Stimulated activated naive B cell treated with anti-CD40 and anti-IgM and Interleukin-4, amounts not matched to agents 10 μg/mL and 1 μg/mL and 100 μg/mL, for 72 hours (primary cell): ENCODE results near the gene MYLIP.

Experiments used
- ATAC-seq, 2 donors: fragments of 150-1000 bp; cut with Tn5 transposase; replicated peaks; 2 replicates each; pipeline ENCODE4 v1.10.0; 2021; ENCODE audit warnings: moderate library complexity in 1 of 2
- DNase-seq: peaks from one replicate; pipeline ENCODE4 v3.0.0; 2021
- H3K27ac Mint-ChIP-seq: one replicate; pipeline ENCODE4 v1.8.0; 2022; ENCODE audit warnings: mild to moderate bottlenecking, mixed read lengths
- H3K27me3 Mint-ChIP-seq, 2 donors: one replicate each; pipeline ENCODE4 v1.8.0; 2022; ENCODE audit warnings: mixed read lengths in 2 of 2
- H3K36me3 Mint-ChIP-seq, 2 donors: one replicate each; pipeline ENCODE4 v1.8.0; 2022; ENCODE audit warnings: mixed read lengths in 2 of 2, mild to moderate bottlenecking in 1 of 2
- H3K4me1 Mint-ChIP-seq, 2 donors: one replicate each; pipeline ENCODE4 v1.8.0; 2022; ENCODE audit warnings: mixed read lengths in 2 of 2, mild to moderate bottlenecking in 1 of 2
- H3K4me3 Mint-ChIP-seq, 2 donors: one replicate each; pipeline ENCODE4 v1.8.0; 2022; ENCODE audit warnings: mild to moderate bottlenecking in 2 of 2, mixed read lengths in 2 of 2, moderate library complexity in 1 of 2
- H3K9me3 Mint-ChIP-seq, 2 donors: one replicate each; pipeline ENCODE4 v1.8.0; 2022; ENCODE audit warnings: mixed read lengths in 2 of 2, mild to moderate bottlenecking in 1 of 2

Gene MYLIP

DNA sequence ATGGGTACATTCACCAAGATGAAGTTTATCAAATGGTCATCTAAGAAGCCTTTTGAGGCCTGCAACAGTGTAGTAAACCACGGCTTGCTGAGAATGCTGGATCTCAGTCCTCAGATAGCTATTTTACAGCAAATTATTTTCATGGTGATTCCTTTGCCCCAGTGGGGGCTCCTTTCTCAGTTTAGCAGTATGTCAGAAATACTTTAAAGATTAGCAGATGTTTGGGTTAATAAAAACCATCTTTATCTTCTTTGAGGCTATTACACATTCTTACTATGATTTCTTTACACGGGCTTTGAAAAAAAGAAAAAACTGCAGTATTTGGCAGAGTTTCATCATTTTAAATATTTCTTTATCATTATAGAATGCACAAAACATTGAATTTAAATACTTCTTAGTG lies 10.7 kb downstream of the MYLIP start:
- H3K27me3 Mint-ChIP-seq = no peaks in the 10 kb centered on the region
- peaks cover 37 to 58% of the 10 kb centered on the region in 2 donors for H3K4me1 Mint-ChIP-seq
- no peak overlapping the region for H3K4me3 Mint-ChIP-seq

DNA sequence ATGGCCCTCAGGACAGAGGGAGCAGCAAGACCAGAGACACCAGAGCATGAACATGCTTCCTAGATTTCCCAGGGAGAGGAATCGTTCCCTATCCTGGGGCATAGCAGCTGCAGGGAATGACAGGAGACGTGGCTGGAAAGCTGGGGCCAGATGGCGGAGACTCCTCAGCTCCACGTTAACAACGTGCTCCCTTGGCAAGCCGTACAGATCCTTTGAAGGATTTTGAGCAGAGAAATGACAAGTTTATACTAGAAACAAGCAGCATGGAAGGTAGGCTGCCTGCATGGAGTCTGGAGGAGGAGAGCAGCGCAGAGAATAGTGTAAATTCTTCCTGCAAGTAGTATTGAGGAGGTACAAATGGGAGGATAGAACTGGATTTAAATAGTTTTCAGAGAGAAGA lies 11.7 kb downstream of the MYLIP start:
- Mint-ChIP-seq H3K4me3 (no peak overlapping the region), H3K36me3 (peaks cover 52 to 59% of the 10 kb centered on the region in 2 donors), H3K27ac (no peak overlapping the region), H3K4me1 (peaks cover 30 to 60% of the 10 kb centered on the region in 2 donors), H3K9me3 (no peaks in the 10 kb centered on the region), H3K27me3 (no peaks in the 10 kb centered on the region)
- ATAC-seq = no peak
- DNase-seq = no peak

More for the DNA sequence above, 10.7 kb downstream of the MYLIP start:
- Mint-ChIP-seq H3K9me3 (no peaks in the 10 kb centered on the region), H3K27ac (no peak overlapping the region), H3K36me3 (peaks cover 51 to 57% of the 10 kb centered on the region in 2 donors)
- ATAC-seq (no peak), DNase-seq (no peak)

DNA sequence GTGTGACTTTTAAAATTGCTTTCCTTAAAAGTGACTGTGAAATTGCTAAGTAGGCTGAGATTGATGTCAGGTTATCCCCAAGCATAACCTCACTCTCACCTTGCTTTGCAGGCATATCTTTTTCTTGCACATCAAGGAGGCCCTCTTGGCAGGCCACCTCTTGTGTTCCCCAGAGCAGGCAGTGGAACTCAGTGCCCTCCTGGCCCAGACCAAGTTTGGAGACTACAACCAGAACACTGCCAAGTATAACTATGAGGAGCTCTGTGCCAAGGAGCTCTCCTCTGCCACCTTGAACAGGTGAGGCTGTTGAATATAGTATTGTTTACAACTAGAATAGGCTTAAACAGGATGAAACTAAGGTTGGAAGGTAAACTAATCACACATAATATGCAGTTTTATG lies 12.6 kb downstream of the MYLIP start:
- H3K9me3 Mint-ChIP-seq = no peaks in the 10 kb centered on the region
- H3K27ac Mint-ChIP-seq = no peak overlapping the region
- H3K27me3 Mint-ChIP-seq = no peaks in the 10 kb centered on the region
- no peak for DNase-seq
- no peak overlapping the region for H3K4me3 Mint-ChIP-seq
- no peak for ATAC-seq
- peaks cover 55 to 65% of the 10 kb centered on the region in 2 donors for H3K36me3 Mint-ChIP-seq
- peaks cover 28 to 62% of the 10 kb centered on the region in 2 donors for H3K4me1 Mint-ChIP-seq

DNA sequence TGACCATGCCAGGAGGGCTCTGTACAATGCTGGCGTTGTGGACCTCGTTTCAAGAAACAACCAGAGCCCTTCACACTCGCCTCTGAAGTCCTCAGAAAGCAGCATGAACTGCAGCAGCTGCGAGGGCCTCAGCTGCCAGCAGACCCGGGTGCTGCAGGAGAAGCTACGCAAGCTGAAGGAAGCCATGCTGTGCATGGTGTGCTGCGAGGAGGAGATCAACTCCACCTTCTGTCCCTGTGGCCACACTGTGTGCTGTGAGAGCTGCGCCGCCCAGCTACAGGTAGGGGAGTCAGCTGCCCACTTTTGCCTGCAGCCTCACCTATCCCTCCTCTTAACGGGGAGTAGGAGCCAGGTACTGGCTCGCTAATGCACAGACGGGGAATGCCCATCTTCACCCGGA lies 16.2 kb downstream of the MYLIP start:
- H3K4me3 Mint-ChIP-seq = no peak overlapping the region
- H3K27ac Mint-ChIP-seq = peak overlapping the region; percentile 25
- ATAC-seq (no peak), DNase-seq (no peak)
- no peaks in the 10 kb centered on the region for H3K27me3 Mint-ChIP-seq
- H3K36me3 Mint-ChIP-seq = peaks cover 65 to 77% of the 10 kb centered on the region in 2 donors
- H3K9me3 Mint-ChIP-seq = no peaks in the 10 kb centered on the region
- H3K4me1 Mint-ChIP-seq = peaks cover 16 to 44% of the 10 kb centered on the region in 2 donors

DNA sequence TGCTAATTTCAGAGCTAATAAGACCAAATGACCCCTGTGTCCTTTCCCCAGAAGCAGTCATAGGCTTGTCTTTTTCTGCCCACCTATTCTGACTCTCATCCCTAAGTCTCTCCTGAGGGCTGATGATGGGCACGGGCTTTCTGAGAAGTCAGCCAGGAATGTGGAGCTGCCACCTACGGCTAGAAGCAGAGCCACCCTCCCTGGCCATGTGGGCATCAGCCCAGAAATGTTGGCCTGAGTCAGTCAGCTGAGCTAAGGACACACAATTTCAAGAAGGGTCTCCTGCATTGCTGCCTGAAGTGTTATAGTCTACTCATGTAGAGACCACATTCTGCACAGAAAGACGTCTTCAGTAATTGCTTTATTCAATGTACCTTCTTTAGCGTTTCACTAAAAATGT lies 17.1 kb downstream of the MYLIP start:
- Mint-ChIP-seq H3K27ac (peak overlapping the region; percentile 31), H3K4me3 (no peak overlapping the region), H3K9me3 (no peaks in the 10 kb centered on the region), H3K4me1 (peaks cover 8 to 34% of the 10 kb centered on the region in 2 donors), H3K27me3 (no peaks in the 10 kb centered on the region), H3K36me3 (peaks cover 66 to 77% of the 10 kb centered on the region in 2 donors)
- DNase-seq (no peak), ATAC-seq (no peak)

DNA sequence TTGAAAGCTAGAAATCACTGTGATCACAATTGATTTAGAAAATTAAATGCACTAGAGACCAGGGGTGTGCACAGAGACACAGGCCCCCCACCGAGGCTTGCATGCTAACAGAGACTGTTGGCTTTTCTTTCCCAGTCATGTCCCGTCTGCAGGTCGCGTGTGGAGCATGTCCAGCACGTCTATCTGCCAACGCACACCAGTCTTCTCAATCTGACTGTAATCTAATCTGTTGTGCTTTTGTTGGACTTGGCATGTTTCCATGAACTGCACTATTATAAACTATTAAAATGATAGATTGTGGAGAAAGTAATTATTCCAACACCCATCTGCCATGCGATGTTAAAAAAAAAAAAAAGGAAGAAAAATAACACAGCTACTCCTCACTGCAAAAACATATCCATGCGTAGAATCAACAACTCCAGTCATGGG lies 17.7 kb downstream of the MYLIP start:
- peaks cover 8 to 34% of the 10 kb centered on the region in 2 donors for H3K4me1 Mint-ChIP-seq
- ATAC-seq (no peak), DNase-seq (no peak)
- H3K27me3 Mint-ChIP-seq = no peaks in the 10 kb centered on the region
- H3K9me3 Mint-ChIP-seq = no peaks in the 10 kb centered on the region
- peaks cover 66 to 77% of the 10 kb centered on the region in 2 donors for H3K36me3 Mint-ChIP-seq
- H3K27ac Mint-ChIP-seq = no peak overlapping the region
- no peak overlapping the region for H3K4me3 Mint-ChIP-seq

DNA sequence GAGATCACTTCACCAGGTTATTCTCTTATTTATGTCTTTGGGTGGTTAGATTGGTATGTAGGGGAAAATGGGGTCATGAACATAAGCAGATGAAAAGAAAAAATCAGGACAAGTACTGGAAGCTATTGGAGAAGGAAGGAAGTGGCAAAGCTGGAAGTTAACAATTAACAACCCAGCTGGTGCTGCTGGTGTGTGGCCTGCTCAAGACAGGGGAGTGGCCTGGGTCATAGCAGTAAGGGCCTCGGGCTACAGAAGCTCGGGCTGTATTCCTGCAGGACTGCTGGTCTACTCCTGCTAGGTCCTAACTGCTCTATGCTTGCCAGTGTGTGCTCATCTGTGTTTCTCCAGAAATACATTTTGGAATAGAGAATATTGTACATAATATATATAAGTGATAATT lies 19.6 kb downstream of the MYLIP start:
- Mint-ChIP-seq H3K9me3 (no peaks in the 10 kb centered on the region), H3K4me1 (peaks cover 2 to 35% of the 10 kb centered on the region in 2 donors), H3K27me3 (no peaks in the 10 kb centered on the region), H3K27ac (no peak overlapping the region), H3K4me3 (no peak overlapping the region), H3K36me3 (peaks cover 67 to 75% of the 10 kb centered on the region in 2 donors)
- DNase-seq (no peak), ATAC-seq (no peak)

DNA sequence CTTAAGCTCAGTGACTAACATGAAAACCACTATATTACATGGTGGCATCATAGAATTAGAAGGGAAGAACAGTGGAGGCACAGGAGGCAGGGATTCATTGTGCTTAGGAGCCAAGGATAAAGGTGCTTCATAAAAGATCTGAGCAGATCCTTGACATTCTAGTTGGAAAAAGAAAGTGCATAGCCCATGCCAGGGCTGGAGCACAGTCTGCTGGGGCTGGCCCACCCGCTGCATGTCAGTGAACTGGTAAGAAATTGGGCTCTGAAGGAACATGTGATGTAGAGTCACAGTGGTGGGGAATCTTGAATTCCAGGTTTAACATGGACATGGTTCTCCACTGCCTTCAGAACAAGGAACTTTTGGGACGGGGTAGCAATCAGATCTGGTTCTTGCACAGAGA lies 20.4 kb downstream of the MYLIP start:
- H3K9me3 Mint-ChIP-seq = no peaks in the 10 kb centered on the region
- no peaks in the 10 kb centered on the region for H3K27me3 Mint-ChIP-seq
- H3K36me3 Mint-ChIP-seq = peaks cover 67 to 79% of the 10 kb centered on the region in 2 donors
- H3K27ac Mint-ChIP-seq = peak overlapping the region; percentile 22
- no peak for DNase-seq
- no peak for ATAC-seq
- no peak overlapping the region for H3K4me3 Mint-ChIP-seq
- H3K4me1 Mint-ChIP-seq = peaks cover 2 to 35% of the 10 kb centered on the region in 2 donors

DNA sequence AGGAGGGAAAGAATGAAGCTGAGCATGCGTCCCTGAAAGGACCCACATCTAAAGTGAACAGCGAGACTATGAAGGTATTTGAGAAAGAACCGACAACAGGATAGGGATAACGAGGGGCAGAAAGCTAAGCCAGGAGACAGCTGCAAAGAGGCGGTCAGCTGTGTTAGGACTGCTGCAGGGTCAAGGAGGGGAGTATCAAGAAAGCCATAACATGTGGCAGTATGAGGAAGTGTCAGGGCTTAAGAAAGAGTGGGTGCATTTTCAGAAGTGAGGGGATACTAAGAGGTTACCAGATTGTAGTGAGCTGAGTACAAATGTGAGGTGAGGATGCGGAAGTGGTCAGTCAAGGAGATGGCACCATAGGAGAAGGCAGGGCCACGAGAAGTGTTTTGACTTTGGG lies 21.2 kb downstream of the MYLIP start:
- Mint-ChIP-seq H3K4me3 (no peak overlapping the region), H3K4me1 (peaks cover 2 to 30% of the 10 kb centered on the region in 2 donors), H3K27ac (no peak overlapping the region), H3K9me3 (peaks cover 0 to 4% of the 10 kb centered on the region in 2 donors), H3K36me3 (peaks cover 71 to 84% of the 10 kb centered on the region in 2 donors), H3K27me3 (no peaks in the 10 kb centered on the region)
- DNase-seq (no peak), ATAC-seq (peak in 1 of 2 donors; percentile 28)

DNA sequence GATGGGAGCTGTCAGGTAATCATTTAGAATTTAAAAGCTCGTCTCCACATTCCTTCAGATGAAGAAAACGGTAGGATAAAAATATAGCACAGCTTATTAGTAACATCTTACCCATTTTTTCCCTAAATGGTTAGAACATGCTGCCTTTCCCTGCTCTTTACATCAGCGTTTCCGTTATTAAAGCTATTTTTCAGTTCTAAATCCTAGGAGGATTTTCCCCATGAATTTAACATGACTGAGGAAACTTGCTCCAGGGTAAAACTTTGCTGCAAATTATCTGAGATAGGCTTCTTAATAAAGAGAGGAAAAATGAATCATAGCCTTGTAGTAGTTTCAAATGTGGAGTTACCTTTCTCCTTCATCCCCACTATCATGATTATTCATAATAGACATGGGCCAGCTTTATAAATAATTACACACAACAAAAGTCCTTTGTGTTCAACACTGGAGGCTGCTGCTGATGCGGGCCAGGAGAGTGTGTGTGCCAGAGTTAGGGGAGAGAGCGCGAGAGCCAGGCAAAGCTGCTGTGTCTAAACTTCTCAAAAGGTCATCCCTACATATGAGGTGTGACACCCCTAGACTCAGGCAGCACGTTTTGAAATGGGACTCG lies 24.4 kb downstream of the MYLIP start:
- no peak overlapping the region for H3K27ac Mint-ChIP-seq
- DNase-seq (no peak), ATAC-seq (no peak)
- H3K4me3 Mint-ChIP-seq = no peak overlapping the region
- H3K4me1 Mint-ChIP-seq = peaks cover 3 to 15% of the 10 kb centered on the region in 2 donors
- peaks cover 6 to 12% of the 10 kb centered on the region in 2 donors for H3K9me3 Mint-ChIP-seq
- peaks cover 78 to 87% of the 10 kb centered on the region in 2 donors for H3K36me3 Mint-ChIP-seq
- H3K27me3 Mint-ChIP-seq = no peaks in the 10 kb centered on the region

DNA sequence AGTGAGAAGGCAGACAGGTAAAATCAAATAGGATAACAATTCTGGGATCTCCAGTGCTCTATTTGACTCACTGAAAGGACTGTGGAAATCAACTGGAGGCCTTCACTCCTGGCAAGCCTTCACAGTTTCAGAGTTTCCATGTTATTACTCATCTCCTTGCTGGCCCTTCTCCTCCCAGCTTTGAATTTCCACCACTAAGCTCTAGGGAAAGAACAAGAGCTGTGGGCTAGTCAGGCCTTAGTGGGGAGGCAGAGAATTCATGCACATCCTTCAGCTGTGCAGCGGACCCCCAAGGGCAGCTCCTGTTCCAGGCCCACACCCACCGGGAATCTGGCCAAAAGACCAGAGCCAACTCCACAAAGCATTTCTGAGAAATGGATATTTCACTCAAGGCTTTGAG lies 26.0 kb downstream of the MYLIP start:
- DNase-seq = no peak
- Mint-ChIP-seq H3K36me3 (peaks cover 64 to 75% of the 10 kb centered on the region in 2 donors), H3K9me3 (peaks cover 6 to 12% of the 10 kb centered on the region in 2 donors), H3K4me1 (peaks cover 1 to 5% of the 10 kb centered on the region in 2 donors), H3K27me3 (no peaks in the 10 kb centered on the region), H3K27ac (no peak overlapping the region), H3K4me3 (no peak overlapping the region)
- ATAC-seq = no peak

DNA sequence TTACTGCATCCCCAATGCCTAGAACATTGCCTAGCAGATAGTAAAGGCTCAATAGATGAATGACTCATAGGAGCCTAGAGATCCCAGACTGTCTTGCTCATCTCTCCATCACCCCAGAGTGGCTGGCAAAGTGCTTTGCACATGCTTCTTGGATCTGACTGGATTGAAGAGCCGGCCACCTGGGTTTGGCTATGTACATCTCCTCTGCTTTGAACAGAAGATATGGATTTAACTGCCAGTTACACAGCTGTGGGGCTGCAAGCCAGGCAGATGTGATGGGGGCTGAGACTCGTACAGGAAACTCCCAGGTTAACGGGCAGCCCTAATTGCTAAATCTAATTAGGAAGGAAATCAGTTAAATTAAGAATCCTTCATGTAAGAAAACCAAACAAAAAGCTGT lies 28.6 kb downstream of the MYLIP start:
- H3K36me3 Mint-ChIP-seq = peaks cover 44 to 60% of the 10 kb centered on the region in 2 donors
- no peak overlapping the region for H3K27ac Mint-ChIP-seq

DNA sequence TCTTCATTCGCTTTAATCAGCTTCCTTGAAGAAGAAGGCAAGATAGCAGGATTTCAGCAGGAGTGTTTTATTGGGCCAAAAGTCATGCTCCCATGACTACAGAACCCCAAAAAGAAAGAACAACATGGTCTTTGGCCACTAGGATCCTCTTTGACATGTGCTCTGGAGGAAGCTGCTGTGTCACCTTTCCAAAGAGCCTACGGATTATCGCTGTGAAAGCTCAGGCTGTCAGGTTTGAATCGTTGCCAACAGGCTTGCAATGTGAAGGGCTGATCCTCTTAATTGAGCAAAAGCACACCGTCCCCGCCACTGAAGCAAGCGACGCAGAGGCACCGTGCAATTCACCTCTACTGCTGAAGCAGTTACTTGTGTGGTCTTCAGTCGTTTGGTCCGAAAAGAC lies 29.0 kb downstream of the MYLIP start:
- DNase-seq = no peak
- H3K9me3 Mint-ChIP-seq = peaks cover 6 to 12% of the 10 kb centered on the region in 2 donors
- no peak overlapping the region for H3K27ac Mint-ChIP-seq
- no peak overlapping the region for H3K4me3 Mint-ChIP-seq
- H3K36me3 Mint-ChIP-seq = peaks cover 40 to 56% of the 10 kb centered on the region in 2 donors
- no peaks in the 10 kb centered on the region for H3K27me3 Mint-ChIP-seq
- no peak for ATAC-seq
- H3K4me1 Mint-ChIP-seq = peaks cover 5 to 8% of the 10 kb centered on the region in 2 donors

More for the DNA sequence above, 28.6 kb downstream of the MYLIP start:
- DNase-seq (no peak), ATAC-seq (no peak)
- H3K27me3 Mint-ChIP-seq = no peaks in the 10 kb centered on the region
- H3K4me3 Mint-ChIP-seq = no peak overlapping the region
- peaks cover 3 to 9% of the 10 kb centered on the region in 2 donors for H3K4me1 Mint-ChIP-seq
- peaks cover 6 to 12% of the 10 kb centered on the region in 2 donors for H3K9me3 Mint-ChIP-seq

DNA sequence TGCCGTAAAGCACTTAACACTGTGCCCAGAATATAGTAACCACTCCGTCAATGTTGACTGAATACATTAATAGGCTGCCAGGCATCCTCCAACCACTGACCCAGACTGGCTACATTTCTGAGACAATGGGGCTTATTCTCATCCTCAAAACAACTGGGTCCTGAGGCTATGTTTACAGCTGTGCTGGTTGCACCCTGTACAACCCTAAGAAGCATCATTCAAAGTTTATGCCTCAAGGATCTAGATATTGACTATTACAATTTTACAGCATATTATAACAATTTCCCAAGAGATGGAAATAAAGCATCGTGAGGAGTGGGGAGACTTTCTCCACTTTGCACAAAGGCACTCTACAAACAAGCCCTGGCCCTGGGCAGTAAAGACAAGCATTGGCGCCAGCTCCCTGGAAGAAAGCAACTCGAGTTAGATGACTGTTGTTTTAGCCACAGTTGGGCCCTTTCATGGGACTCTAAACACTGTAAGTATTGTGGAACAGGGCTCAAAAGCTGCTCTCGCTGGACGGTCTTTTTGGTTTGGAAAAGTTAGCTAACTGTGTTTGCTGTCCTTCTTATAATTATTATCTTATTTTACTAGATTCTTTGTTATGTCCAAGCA lies 30.2 kb downstream of the MYLIP start:
- peaks cover 15 to 19% of the 10 kb centered on the region in 2 donors for H3K4me1 Mint-ChIP-seq
- H3K27ac Mint-ChIP-seq = no peak overlapping the region
- ATAC-seq = no peak
- no peak for DNase-seq
- H3K4me3 Mint-ChIP-seq = no peak overlapping the region
- no peaks in the 10 kb centered on the region for H3K27me3 Mint-ChIP-seq
- peaks cover 32 to 47% of the 10 kb centered on the region in 2 donors for H3K36me3 Mint-ChIP-seq
- H3K9me3 Mint-ChIP-seq = peaks cover 6 to 12% of the 10 kb centered on the region in 2 donors

DNA sequence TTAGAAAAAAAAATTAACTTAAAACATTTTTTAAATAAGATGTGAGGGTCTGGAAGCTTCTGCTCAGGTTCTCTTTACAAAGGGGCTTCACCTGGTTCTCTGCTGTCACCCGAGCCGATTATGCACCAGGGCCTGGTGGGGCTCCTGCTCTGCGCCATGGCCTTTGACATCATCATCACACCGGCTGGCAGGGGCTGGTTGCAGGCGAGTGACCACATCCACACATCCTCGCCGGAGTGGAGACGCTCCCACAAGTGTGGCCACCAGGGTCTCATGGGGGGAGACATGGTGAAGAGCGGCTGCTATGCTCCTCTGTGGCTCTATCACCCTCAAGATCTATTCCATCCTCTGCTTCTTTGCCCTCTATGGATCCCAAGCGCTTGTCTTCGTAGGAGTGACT lies 31.9 kb downstream of the MYLIP start:
- H3K4me3 Mint-ChIP-seq = no peak overlapping the region
- H3K9me3 Mint-ChIP-seq = peaks cover under 1 to 2% of the 10 kb centered on the region in 2 donors
- H3K36me3 Mint-ChIP-seq = peaks cover 16 to 33% of the 10 kb centered on the region in 2 donors
- ATAC-seq (no peak), DNase-seq (no peak)
- no peak overlapping the region for H3K27ac Mint-ChIP-seq
- H3K4me1 Mint-ChIP-seq = peaks cover 19 to 30% of the 10 kb centered on the region in 2 donors
- H3K27me3 Mint-ChIP-seq = no peaks in the 10 kb centered on the region
